SH-SY5Y (cell line): ENCODE results near the gene BCKDK.

ENCODE experiments used
- GATA2 ChIP-seq: IDR thresholded peaks from 2 replicates; pipeline ENCODE4 v1.6.1; 2011; ENCODE audit warnings: mild to moderate bottlenecking, low read depth, low read length
- GATA3 ChIP-seq: IDR thresholded peaks from 2 replicates; pipeline ENCODE4 v1.6.1; 2011; ENCODE audit warnings: low read depth, mild to moderate bottlenecking, low read length, moderate library complexity

DNA sequence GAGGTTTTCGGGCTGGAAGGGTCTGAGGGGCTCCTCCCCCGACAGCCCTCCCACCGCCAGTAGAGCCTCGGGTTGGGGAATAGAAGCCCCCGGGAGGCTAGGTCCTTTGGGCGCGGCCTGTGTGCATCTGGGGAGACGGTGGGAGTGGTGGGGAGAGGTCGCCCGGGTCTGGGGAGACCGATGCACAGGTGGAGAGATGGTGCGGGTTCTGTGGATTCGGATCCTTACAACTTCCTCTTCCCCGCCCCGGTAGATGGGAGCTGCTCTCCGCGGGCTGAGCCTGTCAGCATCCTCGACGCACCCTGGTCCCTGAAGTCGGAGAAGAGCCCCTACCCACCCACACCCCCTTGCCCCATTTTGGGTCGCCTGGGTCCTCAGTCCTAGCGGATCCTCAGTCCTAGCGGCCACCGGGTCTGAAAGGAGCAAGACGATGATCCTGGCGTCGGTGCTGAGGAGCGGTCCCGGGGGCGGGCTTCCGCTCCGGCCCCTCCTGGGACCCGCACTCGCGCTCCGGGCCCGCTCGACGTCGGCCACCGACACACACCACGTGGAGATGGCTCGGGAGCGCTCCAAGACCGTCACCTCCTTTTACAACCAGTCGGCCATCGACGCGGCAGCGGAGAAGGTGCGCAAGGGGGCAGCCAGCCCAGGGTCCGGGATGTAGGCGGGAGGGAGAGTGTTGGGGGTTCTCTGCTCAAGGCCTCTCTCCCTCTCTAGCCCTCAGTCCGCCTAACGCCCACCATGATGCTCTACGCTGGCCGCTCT is 790 bp downstream of the BCKDK start:
- TF ChIP-seq GATA2 (no peak), GATA3 (no peak)
